Bronchial epithelial cell (primary cell): ENCODE data around the gene AGRP. TPM values are rescaled to one million over a fixed set of nuclear protein-coding genes. Genes with fewer than 3 reads are reported as not detected.

Source experiments
- DNase-seq: peaks from one replicate; pipeline ENCODE4 v3.0.0-alpha.2; 2010; ENCODE audit warnings: low read depth
- FAIRE-seq: peaks from 2 replicates; lab custom pipeline; 2011; peaks lifted over from hg19 to GRCh38; lab: Jason Lieb, UNC
- H3K27me3 ChIP-seq: 2 replicates; pipeline ENCODE4 v1.5.1; 2011; ENCODE audit warnings: low read length; ENCODE audit not compliant: control insufficient read depth, insufficient read depth
- H3K36me3 ChIP-seq: 2 replicates; pipeline ENCODE4 v1.5.1; 2011; ENCODE audit warnings: low read length; ENCODE audit not compliant: control insufficient read depth, insufficient read depth
- H3K4me3 ChIP-seq: 2 replicates; pipeline ENCODE4 v1.5.1; 2011; ENCODE audit warnings: mild to moderate bottlenecking, low read depth, low read length, control low read depth
- total RNA-seq: library from RNA; depleted of rRNA; stranded (reverse); fragments of >200 nt; gene quantifications from 2 replicates; pipeline ENCODE4 v1.2.1, GENCODE V29; 2014
- TF ChIP-seq, protein P1 (sequence below): IDR thresholded peaks from 2 replicates; pipeline ENCODE4 v1.5.1; 2011; ENCODE audit warnings: mild to moderate bottlenecking, moderate library complexity, low read length, control low read depth, inconsistent platforms; ENCODE audit not compliant: insufficient read depth, severe bottlenecking

AGRP gene
- total RNA-seq, 1 donor from 2014 or later: not detected

DNA sequence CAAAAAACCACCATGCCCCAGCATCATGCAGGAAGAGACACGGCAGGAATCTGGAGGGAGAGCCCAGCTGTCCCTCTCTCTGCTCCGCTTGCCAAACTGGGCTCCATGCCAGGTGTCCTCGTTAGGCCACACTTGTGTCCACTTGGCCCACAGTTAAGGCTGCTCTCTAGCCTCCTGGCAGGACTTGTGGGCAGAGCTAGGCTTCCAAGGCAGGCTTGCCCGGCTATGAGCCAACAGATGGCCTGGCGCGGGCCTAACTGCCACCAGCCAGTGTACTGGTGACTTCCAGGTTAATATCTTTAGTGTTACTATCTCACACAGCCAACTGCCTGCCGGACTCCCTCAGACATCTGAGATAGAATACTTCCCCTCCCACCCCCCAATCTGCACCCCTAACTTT lies 13.0 kb downstream of the AGRP start:
- TF ChIP-seq, protein P1, sequence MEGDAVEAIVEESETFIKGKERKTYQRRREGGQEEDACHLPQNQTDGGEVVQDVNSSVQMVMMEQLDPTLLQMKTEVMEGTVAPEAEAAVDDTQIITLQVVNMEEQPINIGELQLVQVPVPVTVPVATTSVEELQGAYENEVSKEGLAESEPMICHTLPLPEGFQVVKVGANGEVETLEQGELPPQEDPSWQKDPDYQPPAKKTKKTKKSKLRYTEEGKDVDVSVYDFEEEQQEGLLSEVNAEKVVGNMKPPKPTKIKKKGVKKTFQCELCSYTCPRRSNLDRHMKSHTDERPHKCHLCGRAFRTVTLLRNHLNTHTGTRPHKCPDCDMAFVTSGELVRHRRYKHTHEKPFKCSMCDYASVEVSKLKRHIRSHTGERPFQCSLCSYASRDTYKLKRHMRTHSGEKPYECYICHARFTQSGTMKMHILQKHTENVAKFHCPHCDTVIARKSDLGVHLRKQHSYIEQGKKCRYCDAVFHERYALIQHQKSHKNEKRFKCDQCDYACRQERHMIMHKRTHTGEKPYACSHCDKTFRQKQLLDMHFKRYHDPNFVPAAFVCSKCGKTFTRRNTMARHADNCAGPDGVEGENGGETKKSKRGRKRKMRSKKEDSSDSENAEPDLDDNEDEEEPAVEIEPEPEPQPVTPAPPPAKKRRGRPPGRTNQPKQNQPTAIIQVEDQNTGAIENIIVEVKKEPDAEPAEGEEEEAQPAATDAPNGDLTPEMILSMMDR: no peak
- Histone ChIP-seq H3K36me3 (peaks cover 6% of the 10 kb centered on the region), H3K4me3 (no peak overlapping the region), H3K27me3 (no peaks in the 10 kb centered on the region)
- DNase-seq: no peak
- no peak for FAIRE-seq

DNA sequence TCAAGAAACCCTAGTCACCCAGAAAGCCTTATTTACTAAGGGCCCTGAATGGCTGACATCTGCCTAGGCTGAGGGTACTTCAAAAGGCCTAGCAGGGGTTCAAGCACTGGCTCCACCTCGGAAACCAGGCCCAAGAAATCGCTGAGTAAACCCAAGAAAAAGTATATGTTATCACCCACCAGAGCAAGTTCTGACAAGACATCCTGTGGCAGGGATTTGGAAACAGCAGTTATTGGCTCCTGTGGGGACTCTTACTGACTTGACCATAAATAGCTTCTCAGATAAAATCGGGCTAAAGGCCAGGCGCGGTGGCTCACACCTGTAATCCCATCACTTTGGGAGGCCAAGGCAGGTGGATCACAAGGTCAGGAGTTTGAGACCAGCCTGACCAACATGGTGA lies 14.6 kb downstream of the AGRP start:
- TF ChIP-seq, protein P1: no peak
- Histone ChIP-seq H3K27me3 (no peaks in the 10 kb centered on the region), H3K4me3 (no peak overlapping the region), H3K36me3 (peaks cover 7% of the 10 kb centered on the region)
- FAIRE-seq (no peak), DNase-seq (peak; percentile 79)

DNA sequence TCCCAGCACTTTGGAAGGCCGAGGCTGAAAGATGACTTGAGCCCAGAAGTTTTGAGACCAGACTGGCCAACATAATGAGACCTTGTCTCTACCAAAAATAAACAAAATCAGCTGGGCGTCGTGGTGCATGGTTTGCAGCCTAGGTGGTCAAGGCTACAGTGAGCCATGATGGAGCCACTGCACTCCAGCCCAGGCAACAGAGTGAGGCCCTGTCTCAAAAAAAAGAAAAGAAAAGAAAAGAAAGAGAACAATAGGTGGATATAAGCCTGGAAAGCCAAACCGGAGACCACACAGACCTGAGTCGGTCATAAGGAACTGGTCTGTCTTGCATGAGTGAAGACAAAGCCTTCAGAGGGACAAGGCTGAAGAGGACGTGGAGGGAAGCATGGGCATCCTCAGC lies 16.8 kb downstream of the AGRP start:
- FAIRE-seq: no peak
- TF ChIP-seq, protein P1: no peak

DNA sequence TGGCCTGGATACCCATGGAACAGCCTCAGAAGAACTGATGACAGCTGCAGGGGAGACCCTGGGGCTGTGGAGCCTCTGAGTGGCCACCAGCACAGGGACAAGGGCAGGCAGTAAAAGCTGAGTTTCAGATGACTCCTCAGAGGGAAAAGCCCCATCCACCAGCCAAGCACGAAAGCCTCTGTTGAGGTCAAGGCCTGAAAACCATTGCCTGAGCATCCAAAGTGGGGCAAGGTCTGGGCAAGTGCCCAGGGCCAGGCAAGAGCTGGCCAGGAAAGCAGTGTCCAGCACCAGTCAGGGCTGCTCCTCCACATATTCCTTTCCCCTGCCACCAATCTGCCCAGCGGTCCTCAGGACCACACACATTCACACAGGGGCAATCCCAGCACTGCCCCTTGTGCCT lies 18.8 kb downstream of the AGRP start:
- peaks cover 5% of the 10 kb centered on the region for H3K36me3 ChIP-seq
- TF ChIP-seq, protein P1: no peak
- no peaks in the 10 kb centered on the region for H3K27me3 ChIP-seq
- DNase-seq (no peak), FAIRE-seq (no peak)
- H3K4me3 ChIP-seq: no peak overlapping the region

More for the DNA sequence above, 16.8 kb downstream of the AGRP start:
- Histone ChIP-seq H3K27me3 (no peaks in the 10 kb centered on the region), H3K4me3 (no peak overlapping the region), H3K36me3 (peaks cover 5% of the 10 kb centered on the region)
- no peak for DNase-seq

DNA sequence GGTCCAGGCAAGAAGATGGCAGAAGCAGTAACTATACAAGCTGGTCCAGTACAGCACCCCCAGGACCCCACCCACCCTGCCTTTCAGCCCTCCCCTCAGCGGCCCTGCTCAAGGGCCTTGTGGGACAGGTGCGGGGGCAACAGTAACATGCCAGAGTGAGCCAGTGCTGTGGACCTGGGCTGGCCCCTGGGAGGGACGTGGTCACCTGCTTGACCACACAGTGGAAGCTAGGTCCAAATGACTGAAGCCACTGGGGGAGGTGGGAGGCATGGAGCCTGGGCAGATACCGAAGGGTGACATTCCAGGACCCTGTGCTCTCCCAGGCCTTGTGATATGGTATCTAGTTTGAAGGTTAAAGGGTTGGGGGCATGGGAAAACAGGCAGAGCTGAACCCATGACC lies 19.7 kb downstream of the AGRP start:
- H3K4me3 ChIP-seq: no peak overlapping the region
- peaks cover 2% of the 10 kb centered on the region for H3K36me3 ChIP-seq
- TF ChIP-seq, protein P1: no peak
- no peaks in the 10 kb centered on the region for H3K27me3 ChIP-seq
- no peak for FAIRE-seq
- DNase-seq: no peak

DNA sequence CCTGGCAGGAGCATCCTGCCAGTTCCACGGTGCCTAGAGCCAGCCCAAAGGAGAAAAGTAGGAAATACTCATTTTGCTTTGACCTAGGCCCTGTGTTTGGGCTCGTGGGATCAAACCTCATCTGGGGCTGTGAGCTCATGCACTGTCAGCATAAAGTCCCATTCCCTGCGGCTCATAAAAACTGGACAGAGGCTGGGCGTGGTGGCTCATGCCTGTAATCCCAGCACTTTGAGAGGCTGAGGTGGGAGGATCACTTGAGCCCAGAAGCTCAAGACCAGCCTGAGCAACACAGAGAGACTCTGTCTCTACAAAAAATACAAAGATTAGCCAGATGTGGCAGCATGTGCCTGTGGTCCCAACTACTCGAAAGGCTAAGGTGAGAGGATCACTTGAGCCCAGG lies 20.3 kb downstream of the AGRP start:
- Histone ChIP-seq H3K4me3 (no peak overlapping the region), H3K36me3 (peaks cover 2% of the 10 kb centered on the region), H3K27me3 (no peaks in the 10 kb centered on the region)
- FAIRE-seq (no peak), DNase-seq (no peak)
- TF ChIP-seq, protein P1: no peak
